ENCODE data around the gene TCAIM.
"Not testable (repeated sequence)": the region's sequence is repeated elsewhere in the genome, so short reads cannot be mapped to it uniquely, and the experiment has no call there.

The TCAIM gene

GRCh38 chr3:44342176-44342790, 3.7 kb downstream of the TCAIM start:
- DNase-seq (ENCODE audit: low read depth, low spot score) = peak; percentile 86

GRCh38 chr3:44343421-44343820, 4.9 kb downstream of the TCAIM start:
- DNase-seq (ENCODE audit: low read depth, low spot score) = no peak

- not testable (repeated sequence) for DNase-seq (ENCODE audit: low read depth, low spot score)
Measured at GRCh38 chr3:44346590-44346989, 8.0 kb downstream of the TCAIM start.

GRCh38 chr3:44348993-44349392, 10.4 kb downstream of the TCAIM start:
- DNase-seq (ENCODE audit: low read depth, low spot score) = no peak

GRCh38 chr3:44353355-44353924, 14.9 kb downstream of the TCAIM start:
- DNase-seq (ENCODE audit: low read depth, low spot score) = no peak

GRCh38 chr3:44355362-44356033, 16.9 kb downstream of the TCAIM start:
- DNase-seq (ENCODE audit: low read depth, low spot score) = peak; percentile 79

- no peak for DNase-seq (ENCODE audit: low read depth, low spot score)
Measured at GRCh38 chr3:44359146-44359751, 20.7 kb downstream of the TCAIM start.

- DNase-seq (ENCODE audit: low read depth, low spot score) = no peak
Measured at GRCh38 chr3:44363591-44363990, 25.0 kb downstream of the TCAIM start.

GRCh38 chr3:44365952-44366351, 27.4 kb downstream of the TCAIM start:
- DNase-seq (ENCODE audit: low read depth, low spot score) = peak; percentile 15

GRCh38 chr3:44375450-44375849, 36.9 kb downstream of the TCAIM start:
- DNase-seq (ENCODE audit: low read depth, low spot score) = no peak

- DNase-seq (ENCODE audit: low read depth, low spot score) = no peak
Measured at GRCh38 chr3:44387404-44387803, 48.8 kb downstream of the TCAIM start.

- no peak for DNase-seq (ENCODE audit: low read depth, low spot score)
Measured at GRCh38 chr3:44392489-44392888, 53.9 kb downstream of the TCAIM start.

GRCh38 chr3:44395714-44396113, 57.1 kb downstream of the TCAIM start:
- no peak for DNase-seq (ENCODE audit: low read depth, low spot score)

- DNase-seq (ENCODE audit: low read depth, low spot score) = no peak
Measured at GRCh38 chr3:44396200-44397171, 57.9 kb downstream of the TCAIM start.

GRCh38 chr3:44398271-44398670, 59.7 kb downstream of the TCAIM start:
- DNase-seq (ENCODE audit: low read depth, low spot score) = not testable (repeated sequence)

GRCh38 chr3:44398853-44399252, 60.3 kb downstream of the TCAIM start:
- DNase-seq (ENCODE audit: low read depth, low spot score) = no peak

GRCh38 chr3:44400771-44401170, 62.2 kb downstream of the TCAIM start:
- DNase-seq (ENCODE audit: low read depth, low spot score) = no peak

GRCh38 chr3:44402548-44402947, 64.0 kb downstream of the TCAIM start:
- DNase-seq (ENCODE audit: low read depth, low spot score) = no peak

- no peak for DNase-seq (ENCODE audit: low read depth, low spot score)
Measured at GRCh38 chr3:44409640-44410410, 71.3 kb downstream of the TCAIM start.

GRCh38 chr3:44411031-44411645, 72.6 kb downstream of the TCAIM start:
- DNase-seq (ENCODE audit: low read depth, low spot score) = no peak

Measured in astrocyte of the hippocampus (primary cell).